Measurements from ENCODE around the gene CR1.
A peak's percentile ranks its signal among the peaks of the same experiment; 100 is the strongest.
"Not testable (repeated sequence)": the region's sequence is repeated elsewhere in the genome, so short reads cannot be mapped to it uniquely, and the experiment has no call there.

CR1 gene

GRCh38 chr1:207495801-207496792, at the start of gene CR1:
TSS of gene CR1 (plus strand) at chr1:207496157. CDS start at chr1:207496268, 111 bp downstream.
- DNase-seq (ENCODE audit: low read depth): no peak

- no peak for DNase-seq (ENCODE audit: low read depth)
Measured at GRCh38 chr1:207453710-207454045, 42.3 kb upstream of the CR1 start.

DNA sequence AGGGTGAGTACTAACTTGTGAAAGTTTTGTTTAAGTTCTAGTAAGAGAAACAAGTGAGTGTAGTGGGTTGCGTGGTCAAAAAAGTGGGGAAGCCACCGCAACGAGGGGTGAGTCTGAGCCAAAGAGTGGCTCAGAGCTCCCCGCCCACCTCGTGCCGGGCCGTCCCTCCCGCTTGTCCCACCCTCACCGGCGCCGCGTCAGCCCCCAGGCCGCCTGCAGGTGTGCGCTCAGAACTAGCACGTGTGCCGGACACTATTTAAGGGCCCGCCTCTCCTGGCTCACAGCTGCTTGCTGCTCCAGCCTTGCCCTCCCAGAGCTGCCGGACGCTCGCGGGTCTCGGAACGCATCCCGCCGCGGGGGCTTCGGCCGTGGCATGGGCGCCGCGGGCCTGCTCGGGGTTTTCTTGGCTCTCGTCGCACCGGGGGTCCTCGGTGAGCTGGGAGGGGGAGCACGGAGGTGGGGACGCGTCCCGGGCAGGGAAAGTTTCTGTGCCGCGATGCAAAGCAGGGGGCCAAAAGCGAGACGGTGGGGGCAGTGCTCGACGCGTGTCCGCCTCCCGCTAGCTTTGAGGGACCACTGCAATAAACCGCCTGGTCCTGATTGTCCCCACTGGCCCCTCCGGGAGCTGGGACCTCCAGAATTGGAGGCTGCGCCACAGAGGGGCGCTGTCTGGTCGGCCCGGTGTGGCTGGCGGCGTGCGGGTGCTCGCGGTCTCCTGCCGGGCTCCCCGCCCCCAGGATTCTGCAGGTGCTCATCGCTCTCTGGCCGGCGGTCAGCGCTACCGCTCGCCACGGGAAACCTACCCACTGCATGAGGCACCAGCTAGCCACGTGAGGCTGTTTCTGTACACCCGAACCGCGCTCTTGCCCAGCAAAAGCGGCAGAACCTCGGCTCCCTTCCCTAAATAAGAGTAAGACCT, 41.7 kb upstream of the CR1 start, which contains the start of gene CR2:
Gene CR2 (plus strand): TSS at position 283 of the 919 bp plus-strand sequence. CDS start 91 bp downstream, at position 374.
- peak; percentile 3 for DNase-seq (ENCODE audit: low read depth)

DNA sequence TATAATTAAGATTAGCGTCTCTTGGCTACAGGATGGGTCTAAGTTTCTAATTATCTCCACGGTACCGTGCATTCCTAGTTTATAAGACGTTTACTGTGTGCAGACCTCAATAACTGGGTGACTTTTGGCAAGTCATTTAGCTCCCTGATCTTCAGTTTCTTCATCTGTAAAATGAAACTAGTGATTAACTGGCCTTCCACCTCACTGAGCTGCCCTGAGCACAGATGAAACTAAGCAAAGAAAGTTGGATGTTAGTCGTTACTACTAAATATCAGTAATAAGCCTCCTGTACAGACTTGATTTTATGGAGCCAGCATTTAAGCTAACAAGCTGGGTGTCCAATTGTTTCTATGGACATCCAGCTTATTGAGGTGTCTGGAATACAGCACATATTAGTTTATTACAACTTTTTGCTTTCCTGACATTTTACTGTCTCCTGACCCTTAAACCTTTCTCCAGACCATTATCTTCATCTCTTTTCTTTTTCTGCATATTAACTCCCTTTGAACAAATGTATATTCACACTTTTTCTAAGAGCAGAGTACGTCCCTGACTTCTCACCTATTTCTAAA, 40.7 kb upstream of the CR1 start:
- no peak for DNase-seq (ENCODE audit: low read depth)

GRCh38 chr1:207458414-207458813, 37.5 kb upstream of the CR1 start:
- DNase-seq (ENCODE audit: low read depth): no peak

DNA sequence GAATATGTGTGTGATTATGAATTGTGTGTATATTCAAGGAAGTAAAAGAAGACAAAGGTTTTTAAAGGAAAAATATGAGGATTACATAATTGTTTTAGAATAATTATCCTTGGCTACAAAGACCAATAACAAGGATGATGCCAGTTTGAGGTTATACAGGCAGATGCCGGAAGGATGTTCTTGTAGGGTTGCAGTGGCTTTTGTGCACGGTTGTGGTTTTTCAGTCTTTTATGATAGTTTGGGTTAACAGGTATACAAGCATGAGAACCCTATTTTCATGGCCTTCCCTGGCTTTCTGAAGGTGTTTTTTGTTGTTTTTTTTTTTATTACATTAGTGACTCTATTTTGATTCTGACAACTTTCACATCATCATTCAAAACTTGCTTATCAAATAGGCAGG, 36.9 kb upstream of the CR1 start:
- DNase-seq (ENCODE audit: low read depth): no peak

GRCh38 chr1:207461649-207462048, 34.3 kb upstream of the CR1 start:
- no peak for DNase-seq (ENCODE audit: low read depth)

DNA sequence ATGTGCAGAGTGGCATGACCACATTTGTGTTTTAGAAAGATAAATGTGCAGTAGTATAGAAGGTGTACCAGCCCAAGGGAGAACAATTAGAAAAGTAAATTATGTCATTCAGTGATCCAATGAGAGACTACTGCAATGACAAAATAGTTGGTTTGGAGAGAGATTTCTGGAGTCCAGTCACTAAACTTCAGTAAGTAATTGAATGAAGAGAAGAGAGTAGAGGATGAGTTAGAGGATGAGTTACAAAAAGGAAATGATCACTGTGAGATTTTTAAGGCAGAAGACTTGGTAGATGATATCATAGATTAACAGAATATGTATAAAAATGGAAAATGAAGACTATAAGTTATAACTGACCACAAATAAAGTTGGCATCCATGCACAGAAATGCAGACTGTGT, 33.4 kb upstream of the CR1 start:
- no peak for DNase-seq (ENCODE audit: low read depth)

DNA sequence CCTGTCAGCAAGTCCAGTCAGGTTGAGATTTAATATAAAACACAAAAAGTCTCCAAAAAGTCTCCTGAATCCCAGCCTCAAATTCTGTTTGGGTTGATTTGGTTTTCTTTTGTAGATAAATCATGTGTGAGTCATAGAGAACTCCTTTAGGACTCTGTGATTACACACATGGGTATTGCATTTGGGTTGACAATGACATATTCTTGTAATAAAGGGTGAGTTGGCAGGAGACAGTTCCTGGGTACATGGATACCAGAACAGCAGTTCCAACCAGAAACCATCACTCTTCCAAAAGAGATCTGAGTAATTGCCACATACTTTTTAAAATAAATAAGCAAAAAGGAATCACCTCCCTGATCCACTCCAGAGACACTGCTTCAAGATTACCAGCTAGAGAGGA, 32.9 kb upstream of the CR1 start:
- peak; percentile 35 for DNase-seq (ENCODE audit: low read depth)

DNA sequence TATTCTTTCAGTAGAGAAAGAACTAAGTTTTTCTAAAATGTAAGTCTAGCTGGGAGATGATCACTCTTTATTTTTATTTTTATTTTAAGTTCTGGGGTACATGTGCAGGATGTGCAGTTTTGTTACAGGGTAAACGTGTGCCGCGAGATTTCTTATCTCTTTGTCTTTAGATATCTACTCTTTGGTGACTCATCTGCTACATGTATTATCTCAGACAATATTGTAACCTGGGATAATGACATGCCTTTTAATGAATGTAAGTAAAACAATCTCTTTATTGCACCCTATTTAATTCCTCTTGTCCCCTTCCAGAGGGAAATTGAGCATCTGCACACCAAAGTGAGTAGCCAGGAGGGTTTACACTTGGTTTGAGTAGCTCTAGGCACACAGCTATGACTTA, 32.4 kb upstream of the CR1 start:
- no peak for DNase-seq (ENCODE audit: low read depth)

- no peak for DNase-seq (ENCODE audit: low read depth)
Measured at GRCh38 chr1:207470927-207471326, 25.0 kb upstream of the CR1 start.

DNA sequence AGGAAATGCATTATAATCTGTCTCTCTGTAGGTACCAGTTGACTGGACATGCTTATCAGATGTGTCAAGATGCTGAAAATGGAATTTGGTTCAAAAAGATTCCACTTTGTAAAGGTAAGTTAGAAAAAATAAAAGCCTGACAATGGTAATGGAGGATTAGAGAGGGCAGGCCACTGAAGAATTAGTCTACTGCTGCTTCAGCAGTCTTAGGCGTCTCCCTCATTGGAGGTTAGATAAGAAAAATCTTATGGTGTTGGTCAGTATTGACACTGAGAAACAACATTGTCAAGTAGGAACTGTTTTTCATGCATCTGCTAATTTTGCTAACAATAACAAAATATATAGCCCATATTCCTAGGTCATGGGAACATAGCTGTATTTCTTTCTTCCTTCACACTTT, 21.7 kb upstream of the CR1 start:
- DNase-seq (ENCODE audit: low read depth): no peak

DNA sequence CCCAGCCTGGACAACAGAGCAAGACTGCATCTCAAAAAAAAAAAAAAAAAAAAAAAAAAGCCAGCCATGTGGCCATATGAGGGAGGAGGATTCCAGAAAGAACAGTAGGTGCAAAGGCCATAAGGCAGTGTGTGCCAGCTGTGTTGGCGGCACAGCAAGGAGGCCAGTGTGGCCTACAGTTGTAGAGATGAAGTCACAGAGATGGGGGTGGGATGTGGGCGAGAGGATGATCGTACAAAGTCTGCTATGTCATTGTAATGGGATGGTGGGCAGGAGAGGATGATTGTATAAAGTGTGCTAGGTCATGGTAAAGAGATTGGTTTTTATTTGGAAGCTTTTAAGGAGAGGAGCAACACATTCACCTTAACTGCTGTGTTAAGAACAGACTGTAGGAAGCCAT, 9.8 kb upstream of the CR1 start:
- no peak for DNase-seq (ENCODE audit: low read depth)

GRCh38 chr1:207487636-207488035, 8.3 kb upstream of the CR1 start:
- DNase-seq (ENCODE audit: low read depth): no peak

GRCh38 chr1:207493212-207493611, 2.7 kb upstream of the CR1 start:
- no peak for DNase-seq (ENCODE audit: low read depth)

- no peak for DNase-seq (ENCODE audit: low read depth)
Measured at GRCh38 chr1:207494171-207494570, 1.8 kb upstream of the CR1 start.

GRCh38 chr1:207495281-207495680, 676 bp upstream of the CR1 start:
- not testable (repeated sequence) for DNase-seq (ENCODE audit: low read depth)

DNA sequence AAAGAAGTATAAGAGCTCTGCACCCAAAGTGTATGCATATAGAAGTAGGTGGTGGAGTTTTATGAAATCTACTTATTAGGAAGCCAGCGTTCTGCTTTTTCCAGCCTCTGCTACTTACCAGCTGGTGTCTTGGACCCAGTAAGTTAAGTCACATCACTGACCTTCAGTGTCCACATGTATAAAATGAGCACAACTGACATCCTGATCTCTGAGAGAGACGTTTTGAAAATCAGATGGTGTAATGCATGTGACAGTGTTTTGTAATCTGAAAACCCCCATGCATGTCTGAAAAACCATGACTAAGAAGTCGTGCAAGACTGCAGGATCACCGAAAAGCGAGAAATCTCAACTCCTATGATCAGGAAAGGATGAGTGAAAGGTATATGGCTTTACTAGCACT, 2.0 kb downstream of the CR1 start:
- DNase-seq (ENCODE audit: low read depth): no peak

- DNase-seq (ENCODE audit: low read depth): peak; percentile 74
Measured at GRCh38 chr1:207499573-207499972, 3.6 kb downstream of the CR1 start.

DNA sequence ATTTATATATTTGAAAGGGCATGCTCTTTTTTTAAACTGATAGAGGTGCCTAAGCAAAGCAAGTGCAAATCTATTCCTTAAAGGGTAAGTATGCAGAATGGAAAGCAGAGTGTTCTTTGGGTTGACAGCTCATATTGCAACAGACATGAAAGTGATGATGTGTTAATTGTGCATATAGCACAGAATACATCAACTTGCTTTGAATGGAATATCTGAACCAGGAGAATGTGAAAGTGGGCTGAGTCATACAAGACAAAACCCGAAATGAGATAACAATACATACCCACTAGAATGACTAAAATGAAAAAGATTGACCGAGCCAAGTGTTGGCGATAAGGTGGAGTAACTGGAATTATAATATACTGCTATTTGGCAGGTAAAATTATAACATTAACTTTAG, 4.3 kb downstream of the CR1 start:
- no peak for DNase-seq (ENCODE audit: low read depth)

- DNase-seq (ENCODE audit: low read depth): no peak
Measured at GRCh38 chr1:207501071-207501470, 5.1 kb downstream of the CR1 start.

DNA sequence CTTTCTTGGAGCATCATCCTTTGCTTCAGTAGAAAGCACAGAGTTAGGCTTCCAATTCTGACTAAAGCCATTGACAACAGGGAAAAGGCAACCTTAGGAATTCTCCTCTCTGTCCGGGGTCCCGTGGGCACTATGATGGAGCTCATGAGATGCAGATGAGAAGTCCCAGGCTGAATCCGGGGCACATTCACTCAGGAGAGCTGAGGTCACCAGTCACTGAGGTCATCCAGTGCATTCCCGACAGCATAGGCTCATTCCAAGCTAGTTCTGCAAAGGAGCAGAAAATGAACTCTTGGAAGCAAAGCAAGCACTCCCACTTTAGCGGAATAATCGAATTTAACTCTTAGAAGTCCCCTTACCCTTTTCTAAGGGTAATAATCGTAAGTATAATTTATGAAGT, 6.8 kb downstream of the CR1 start:
- DNase-seq (ENCODE audit: low read depth): peak; percentile 15
